HG02885 (cell line): ENCODE measurements around the gene SAMD10.
"Not testable (repeated sequence)": the region's sequence is repeated elsewhere in the genome, so short reads cannot be mapped to it uniquely, and the experiment has no call there.

Source experiments
- ATAC-seq: cut with Tn5 transposase; IDR thresholded peaks from one replicate; pipeline ENCODE4 v1.9.1; 2021; ENCODE audit warnings: mild to moderate bottlenecking; ENCODE audit not compliant: unreplicated experiment, poor library complexity

The SAMD10 gene

DNA sequence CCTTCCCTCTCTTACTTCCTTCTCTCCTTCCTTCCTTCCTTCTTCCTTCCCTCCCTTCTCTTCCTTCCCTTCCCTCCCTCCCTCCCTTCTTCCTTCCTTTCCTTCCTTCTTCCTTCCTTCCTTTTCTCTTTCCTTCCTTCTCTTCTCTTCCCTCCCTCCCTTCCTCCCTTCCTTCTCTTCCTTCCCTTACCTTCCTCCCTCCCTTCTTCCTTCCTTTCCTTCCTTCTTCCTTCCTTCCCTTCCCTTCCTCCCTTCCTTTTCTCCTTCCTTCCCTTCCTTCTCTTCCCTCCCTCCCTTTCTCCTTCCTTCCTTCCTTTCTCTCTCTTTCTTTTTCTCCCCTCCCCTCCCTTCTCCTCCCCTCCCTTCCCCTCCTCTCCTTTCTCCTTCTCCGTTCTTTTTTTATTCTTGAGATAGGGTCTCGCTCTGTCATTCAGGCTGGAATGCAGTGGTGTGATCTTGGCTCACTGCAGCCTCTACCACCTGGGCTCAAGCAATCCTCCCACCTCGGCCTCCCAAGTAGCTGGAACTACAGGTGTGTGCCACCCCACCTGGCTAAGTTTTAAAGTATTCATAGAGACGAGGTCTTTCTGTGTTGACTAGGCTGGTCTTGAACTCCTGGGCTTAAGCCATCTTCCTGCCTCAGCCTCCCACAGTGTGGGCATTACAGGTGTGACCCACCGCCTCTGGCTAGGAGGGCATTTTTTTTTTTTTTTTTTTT is 8.6 kb downstream of the SAMD10 start:
- no peak for ATAC-seq

DNA sequence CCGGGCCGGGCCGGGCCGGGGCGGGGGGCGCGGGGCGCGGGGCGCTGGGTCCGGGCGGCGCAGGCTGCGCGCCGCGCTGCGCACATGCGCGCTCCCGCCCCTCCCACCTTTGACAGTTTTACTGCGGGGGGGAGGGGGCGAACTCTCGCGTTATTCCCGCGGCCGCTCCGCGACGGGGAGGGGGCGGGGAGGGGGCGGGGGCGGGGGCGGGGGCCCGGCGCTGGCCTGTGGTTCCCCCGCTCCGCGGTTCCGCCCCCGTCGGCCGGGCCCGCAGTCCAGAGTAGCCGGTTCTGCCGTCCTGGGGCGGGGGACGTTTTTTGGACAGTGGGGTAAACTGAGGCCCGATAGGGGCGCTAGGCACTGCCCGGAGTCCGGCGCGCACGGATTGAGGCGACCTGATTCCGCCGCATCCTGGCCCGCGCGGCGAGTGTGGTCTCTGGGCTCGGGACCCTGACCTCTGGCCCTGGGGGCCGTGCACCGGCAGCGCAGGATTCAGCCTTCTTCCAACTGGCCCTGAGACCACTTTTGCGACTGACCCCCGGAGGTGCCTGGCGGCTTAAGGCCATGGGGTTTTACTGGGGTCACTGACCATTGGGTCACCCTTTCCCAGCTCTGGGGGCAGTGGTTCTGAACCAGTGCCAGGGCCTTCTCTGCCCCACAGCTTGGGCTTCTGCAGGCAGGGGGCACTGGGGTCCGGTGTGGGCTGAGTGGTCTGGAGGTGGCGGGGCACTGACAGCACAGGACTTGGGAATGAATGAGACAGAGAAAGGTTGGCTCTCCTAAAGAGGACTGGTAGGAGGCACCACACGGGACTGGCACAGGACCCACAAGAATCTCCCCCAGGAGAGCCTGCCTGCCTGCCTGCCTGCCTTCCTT is 9.4 kb downstream of the SAMD10 start, which contains the start of gene ZNF512B:
Gene ZNF512B, minus strand, starts transcription at position 93 of the 876 bp plus-strand sequence. CDS start 1,980 bp downstream, outside the sequence.
- no peak for ATAC-seq

DNA sequence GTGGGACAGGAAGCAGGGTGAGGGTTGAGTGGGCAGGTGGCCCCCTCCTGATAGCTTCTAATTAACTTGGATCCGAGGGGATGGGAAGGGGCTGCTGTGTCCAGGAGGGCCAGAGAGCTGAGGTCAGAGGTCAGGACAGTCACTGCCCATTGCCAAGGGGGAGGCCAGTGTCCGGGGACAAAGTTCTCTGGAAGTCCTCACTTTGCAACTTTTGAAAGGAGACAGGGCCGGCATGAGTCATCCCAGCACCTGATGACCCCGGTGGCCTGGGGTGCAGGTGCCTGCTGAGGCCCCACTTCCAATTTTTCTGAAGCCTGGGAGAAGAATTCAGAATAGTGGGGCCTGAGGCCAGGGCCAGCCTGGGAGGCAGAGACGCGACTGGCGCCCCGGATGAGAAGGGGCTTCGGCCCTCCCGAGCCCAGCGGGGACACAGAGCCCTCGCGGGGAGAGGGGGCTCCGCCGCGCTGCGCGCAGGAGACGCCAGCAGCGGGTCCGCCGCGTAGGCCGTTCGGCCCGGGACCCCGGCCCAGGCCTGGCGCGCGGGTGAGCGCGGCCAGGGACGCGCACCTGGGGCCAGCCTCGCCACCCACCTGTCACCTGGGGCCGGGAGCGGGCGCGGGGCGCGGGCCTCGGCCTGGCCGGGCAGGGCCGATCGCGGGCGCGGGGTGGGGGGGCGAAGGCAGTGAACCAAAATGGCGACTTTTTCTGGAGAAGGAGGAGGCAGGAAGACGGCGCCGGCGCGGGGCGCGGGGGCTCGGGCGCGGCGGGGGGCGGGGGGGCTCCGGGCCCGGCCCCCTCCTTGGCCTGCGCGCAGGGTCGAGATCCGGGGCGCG is 10.3 kb downstream of the SAMD10 start:
- ATAC-seq: no peak

DNA sequence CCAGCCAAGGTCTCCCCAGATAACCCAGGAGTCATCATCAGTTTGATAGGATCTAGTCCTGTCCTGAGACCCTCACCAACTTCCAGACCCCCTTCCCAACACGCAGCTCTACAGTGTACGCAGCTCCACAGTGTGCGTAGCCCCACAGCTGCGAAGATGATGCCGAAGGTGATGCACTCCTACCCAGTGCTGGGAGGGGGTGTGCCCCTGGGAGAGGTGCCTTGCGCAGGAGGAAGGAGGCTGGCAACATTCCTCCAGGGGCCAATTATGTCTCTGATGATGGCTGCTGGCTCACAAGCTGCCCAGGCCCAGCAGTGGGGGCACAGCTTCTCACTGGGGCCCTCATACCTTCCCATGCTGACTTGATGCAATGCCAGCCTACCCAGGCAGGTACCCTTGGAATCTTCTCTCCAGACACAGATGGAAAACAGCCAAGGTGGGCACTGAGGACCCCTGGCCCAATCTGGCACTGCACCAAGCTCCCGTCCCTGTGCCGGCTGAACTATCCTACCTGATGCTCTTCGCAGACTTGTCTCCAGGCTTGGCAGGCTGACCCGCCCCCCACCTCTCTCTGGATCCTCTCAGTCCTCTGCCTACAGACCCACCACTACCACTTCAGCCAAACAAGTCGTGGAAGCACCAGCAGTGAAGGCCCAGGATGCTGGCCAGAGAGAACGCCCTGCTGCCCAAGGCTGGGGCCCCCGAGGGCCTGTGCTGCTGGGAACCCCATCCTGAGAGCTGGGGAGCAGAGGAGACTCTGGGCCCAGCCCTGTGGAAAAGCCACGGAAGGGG is 11.1 kb downstream of the SAMD10 start:
- ATAC-seq: no peak

DNA sequence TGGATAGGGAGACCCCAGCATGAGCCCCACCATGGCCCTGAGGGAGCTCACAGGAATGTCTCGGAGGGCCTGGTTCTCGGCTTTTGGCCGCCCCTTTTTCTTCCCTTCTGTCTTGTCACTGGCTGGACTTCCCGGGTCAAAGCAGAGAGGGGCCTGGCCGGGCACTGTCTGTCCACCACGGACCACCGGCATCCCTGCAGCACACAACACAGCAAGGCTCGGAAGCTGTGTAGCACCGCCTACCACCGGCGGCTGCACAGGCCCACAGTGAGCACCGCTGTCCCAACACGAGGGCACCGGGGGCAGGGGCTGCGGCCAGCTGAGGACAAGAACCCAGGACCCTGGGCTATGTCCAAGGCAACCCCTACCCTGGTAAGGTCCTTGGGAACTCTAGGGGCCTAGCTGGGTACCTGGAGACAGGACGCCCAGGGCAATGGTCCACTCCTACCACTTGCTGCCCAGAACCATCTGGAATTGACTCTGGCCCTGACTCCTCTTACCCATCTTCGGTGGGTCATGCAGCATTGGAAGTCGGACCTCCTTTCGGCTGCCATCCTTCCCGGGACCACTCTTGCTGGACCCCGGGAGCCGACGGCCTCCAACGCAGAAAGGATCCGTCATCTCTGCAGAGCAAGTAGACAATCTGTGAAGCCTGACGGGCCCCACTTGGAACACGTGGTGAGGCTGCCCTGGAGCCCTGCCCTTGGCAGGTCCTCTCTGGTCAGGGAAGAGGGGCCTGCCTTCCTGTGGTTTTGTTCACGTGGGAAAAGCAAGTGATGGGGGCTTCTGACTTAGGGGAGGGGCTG is 11.9 kb downstream of the SAMD10 start:
- no peak for ATAC-seq

DNA sequence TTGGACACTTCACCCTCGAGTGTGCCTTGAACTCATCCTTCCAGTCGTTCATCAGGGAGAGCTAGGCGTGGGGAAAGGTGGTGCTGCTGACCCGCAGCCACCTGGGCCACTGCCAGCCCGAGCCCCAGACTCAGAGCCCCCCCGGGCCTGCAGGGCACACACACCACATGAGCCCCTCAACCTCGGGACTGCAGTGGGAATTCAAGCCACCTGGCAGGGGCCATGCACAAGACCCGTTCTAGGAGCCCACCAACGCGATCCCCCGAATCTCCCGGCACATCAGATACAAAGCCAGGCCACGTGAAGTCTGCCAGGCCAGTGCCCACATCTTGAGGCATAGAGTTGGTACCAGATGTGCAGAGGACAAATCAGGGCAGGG is 12.5 kb downstream of the SAMD10 start:
- ATAC-seq: no peak

DNA sequence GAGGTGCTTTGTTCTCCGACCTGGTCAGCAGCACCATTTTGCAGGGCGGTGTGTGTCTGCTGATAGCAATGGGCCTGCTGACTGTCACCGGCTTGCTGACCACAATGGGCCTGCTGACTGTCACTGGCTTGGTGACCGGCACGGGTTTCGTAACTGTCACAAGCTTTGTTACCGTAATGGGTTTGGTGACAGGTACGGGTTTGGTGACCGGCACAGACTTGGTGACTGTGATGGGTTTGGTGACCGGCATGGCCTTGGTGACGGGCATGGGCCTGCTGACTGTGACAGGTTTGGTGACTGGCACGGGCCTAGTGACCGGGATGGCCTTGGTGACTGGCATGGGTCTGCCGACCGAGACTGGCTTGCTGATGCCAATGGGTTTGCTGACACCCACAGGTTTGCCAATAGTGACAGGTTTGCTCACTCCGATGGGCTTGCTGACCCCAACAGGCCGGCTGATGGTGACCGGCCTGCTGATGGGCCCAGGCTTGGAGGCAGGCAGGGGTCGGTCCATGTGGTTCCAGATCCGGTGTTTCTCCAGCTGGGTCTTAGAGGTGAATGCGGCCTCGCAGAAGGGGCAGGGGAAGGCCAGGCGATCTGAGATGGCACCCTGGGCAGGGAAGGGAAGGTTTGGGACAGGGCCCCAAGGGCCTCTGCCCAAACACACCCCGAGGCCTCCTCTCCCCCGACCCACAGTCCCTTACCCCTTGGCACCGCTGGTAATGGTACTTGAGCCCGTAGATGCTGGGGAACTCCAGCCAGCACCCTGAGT is 13.1 kb downstream of the SAMD10 start:
- ATAC-seq: no peak

DNA sequence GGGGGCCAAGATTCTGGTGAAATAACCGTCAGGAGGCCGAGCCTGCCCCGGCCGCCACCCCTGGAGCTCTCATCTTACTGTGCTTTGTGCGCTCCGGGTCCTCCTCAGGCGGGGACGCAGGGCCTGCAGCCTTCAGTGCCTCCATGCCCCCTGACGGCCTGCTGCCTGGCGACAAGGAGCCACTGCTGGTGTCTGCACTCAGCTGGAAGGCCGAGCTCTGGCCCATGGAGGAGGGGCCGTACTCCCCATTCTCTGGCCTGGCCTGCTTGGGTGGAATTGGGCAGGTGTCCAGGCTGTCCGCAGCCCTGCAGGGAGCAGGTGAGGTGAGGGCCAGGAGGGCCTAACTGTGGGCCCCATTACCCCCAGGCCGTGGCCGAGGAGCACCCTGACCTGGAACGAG is 15.0 kb downstream of the SAMD10 start:
- ATAC-seq: no peak

DNA sequence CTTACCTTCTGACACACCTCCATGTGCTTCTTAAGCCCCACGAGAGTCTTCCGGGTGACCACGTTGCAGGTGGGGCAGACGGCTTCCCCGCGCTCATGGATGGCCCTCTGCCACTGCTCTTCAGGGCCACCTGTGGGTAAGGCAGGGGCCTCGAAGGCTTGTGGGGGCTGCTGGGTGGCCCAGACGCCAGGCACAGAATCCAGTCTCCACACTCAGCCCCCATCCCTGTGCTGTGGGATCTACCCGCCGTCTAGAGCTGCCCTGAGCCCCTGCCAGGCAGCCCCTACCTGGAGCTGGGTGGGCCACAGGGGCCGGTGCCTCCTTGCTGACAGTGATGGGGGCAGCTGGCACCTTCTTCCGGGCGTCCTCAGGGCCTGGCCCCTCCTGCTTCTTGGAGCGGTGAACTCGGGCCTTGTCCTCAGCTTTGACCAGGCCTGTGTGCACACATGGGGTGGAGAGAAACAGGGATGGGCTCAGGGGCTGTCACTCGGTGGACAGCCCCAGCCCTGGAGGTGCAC is 15.6 kb downstream of the SAMD10 start:
- ATAC-seq: no peak

DNA sequence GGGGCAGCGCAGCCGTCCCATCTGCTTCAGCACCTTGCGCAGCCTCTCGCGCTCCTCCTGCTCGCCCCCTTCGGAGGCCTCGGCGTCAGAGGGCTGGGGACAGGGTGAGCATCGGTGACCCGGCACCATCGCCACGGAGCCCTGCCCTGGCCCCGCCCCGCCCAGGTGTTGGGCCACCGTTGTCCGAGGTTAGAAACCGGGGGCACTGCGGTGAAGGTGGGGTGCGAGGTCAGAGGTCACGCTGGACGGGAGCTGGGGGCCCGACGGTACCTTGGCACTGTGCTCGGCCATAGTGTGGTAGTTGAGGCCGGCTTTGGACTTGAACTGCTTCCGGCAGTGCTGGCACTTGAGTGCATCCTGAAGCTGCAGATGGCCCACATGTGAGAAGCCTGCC is 16.1 kb downstream of the SAMD10 start:
- ATAC-seq: no peak

DNA sequence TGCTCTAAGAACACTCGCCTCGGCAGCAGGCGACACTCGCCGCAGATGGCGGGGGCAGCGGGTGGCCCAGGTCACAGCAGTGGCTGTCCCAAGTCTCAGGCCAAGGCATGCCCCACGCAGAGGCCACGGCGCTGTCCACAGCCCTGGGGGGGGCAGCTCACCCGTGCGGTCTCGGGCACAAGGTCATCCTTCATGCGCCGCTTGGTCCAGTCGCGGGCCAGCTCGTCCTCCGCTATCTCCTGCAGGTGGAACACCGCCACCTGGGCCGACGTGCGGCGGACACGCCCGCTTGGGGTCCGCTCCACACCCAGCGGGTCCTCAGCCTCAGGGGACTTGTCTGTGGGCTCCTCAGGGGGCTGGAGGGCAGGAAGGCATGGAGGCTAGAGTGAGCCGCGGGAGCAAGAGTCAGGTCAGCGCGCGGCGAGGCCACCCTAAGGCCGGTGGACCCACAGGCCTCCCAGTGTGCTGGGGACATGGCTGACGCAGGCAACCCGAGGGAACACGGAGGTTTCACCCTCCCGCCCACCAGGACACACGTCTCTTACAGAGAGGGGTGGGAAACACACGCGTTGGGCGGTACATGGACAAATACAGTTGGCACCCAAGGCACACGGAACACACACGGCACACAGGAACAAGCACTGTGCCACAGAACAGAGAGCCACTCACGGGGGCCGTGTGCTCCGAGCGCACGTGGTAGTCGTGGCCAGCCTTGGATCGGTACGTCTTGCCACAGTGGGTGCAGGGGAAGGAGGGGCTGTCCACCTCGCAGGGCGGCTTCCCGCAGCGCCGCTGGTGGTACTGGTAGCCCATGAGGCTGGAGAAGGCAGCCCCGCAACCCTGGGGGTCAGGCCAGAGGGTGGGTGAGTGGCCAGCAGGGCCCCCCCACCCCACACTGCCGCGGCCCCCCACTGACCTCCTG is 16.8 kb downstream of the SAMD10 start:
- no peak for ATAC-seq

DNA sequence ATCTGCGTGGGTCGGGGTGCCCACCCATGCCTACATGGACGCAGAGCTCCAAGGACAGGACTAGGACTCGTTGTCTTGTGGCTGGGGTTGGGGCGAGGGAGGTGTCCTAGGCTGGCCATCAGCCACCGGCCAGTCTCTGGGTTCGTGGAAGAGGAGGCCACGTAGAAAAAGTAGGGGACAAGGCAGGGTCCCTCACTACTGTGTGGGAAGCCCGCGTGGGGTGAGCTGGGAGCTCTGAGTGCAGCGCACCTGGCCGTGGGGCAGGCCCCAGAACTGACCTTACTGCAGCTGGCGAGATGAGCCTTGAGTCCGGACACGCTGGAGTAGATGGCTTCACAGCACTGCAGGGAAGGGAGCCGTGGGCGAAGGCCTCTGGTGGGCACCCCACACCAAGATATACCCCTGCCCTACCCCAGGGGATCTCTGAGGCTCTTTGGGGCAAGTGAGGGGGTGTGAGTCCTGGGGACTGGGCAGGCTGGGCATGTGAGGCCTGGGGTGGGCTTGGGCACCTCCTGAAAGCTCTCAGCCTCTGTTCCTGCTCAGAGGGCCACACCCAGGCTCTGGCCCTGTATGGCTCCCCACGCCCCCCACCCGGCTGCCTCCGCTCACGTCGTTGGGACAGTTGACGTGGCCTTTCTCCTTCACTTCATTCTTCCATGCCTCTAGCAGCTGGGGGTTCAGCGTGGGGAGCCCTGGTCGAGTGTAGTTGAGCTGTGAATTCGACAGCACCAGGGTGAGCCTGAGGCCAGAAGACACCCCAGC is 17.6 kb downstream of the SAMD10 start:
- no peak for ATAC-seq

DNA sequence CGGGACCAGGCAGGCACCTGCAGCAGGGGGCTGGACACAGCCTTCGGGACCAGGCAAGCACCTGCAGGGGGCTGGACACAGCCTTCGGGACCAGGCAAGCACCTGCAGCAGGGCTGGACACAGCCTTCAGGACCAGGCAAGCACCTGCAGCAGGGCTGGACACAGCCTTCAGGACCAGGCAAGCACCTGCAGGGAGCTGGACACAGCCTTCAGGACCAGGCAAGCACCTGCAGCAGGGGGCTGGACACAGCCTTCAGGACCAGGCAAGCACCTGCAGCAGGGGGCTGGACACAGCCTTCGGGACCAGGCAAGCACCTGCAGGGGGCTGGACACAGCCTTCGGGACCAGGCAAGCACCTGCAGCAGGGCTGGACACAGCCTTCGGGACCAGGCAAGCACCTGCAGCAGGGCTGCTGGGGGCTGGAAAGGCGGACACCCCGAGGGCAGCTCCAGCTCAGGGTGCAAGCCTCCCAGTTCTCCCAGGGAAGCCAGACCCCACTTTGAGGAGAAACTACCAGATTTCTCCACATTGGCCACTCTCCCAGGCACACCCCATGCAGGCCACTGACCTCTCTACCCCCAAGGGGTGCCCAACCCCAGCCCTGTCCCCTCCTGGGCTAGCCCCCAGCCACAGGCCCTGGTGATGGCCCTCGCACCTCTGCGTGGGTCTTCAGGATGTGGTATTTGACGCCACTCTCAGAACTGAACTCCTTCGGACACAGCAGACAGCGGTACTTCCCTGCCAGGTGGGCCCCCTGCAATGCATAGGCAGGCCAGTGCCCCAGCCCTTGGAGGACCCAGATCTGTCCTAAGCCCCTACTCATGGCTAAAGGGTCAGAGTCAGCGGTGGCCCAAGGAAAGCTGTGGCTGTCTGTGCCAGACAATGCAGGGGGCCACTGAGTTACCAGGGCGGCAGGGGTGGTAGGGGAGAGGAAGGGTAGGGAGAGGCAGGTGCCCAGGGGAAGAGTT is 18.5 kb downstream of the SAMD10 start:
- ATAC-seq: not testable (repeated sequence)

DNA sequence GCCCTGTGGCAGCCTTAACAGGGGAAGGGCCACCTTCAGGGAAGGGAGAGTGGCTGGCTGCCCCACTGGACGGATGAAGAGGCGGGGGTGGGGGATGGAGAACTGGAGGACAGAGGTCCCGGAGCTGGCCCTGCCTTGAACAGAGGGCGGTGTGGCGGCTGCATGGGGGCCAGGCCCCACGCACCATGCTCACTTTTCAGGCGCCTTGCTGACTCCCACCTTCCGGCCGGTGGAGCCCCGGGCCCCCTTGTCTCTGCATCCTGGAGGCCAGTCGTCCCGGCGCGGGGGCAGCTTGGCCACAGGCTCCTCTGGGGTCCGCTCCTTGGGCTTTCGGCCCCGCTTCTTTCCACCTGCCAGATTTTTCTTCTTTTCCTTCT is 19.8 kb downstream of the SAMD10 start:
- no peak for ATAC-seq

DNA sequence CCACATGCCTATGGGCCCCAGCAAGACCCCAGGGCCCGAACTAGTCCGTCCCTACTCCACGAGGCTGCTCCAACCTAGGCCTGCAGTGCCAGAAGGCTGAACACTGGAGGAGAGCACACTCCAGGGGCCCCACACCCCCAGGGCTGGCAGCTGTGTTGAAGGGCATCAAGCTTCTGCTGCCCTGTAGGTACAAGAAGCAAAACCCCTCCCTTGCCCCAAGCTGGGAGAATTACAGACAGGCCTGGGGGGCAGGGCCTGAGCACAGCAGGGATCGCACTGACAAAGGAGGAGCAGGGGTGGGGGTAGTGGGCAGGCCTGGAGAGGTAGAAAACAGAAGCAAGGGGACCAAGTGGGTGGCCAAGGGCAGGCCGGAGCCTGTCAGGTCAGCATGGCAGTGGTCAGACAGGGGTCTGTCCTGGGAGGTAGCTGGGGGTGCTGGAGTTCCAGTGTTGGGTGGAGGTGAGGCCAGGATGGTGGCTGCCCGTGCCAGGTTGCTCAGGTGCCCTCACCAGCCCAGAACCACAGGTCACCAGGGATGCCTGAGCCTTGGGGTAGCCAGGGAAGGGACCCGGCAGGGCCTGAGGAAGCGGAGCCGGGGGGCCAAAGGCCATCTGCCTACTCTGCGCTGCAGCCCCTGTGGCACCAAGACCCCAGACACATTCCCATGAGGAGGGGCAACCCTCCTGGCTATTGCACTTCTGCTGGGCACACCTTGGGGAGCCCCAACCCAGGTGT is 20.3 kb downstream of the SAMD10 start:
- no peak for ATAC-seq
